Keratinocyte (primary cell): ENCODE results near the gene PRRT3. TPM values are rescaled to one million over a fixed set of nuclear protein-coding genes. Genes with fewer than 3 reads are reported as not detected.

Source experiments
- DNase-seq: peaks from one replicate; pipeline ENCODE4 v3.0.0-alpha.2; 2011; ENCODE audit warnings: low read depth, missing footprints, low spot score
- FAIRE-seq: peaks from 2 replicates; lab custom pipeline; 2011; peaks lifted over from hg19 to GRCh38; lab: Jason Lieb, UNC
- H2AFZ ChIP-seq: 2 replicates; pipeline ENCODE4 v1.6.0; 2012; ENCODE audit warnings: low read length, control low read depth, inconsistent platforms; ENCODE audit not compliant: control insufficient read depth
- H3K27ac ChIP-seq: 2 replicates; pipeline ENCODE4 v1.5.1; 2011; ENCODE audit warnings: low read length; ENCODE audit not compliant: control insufficient read depth, insufficient read depth
- H3K27me3 ChIP-seq: 3 replicates; pipeline ENCODE4 v1.6.0; 2011; ENCODE audit warnings: low read length; ENCODE audit not compliant: control insufficient read depth, insufficient read depth; ENCODE audit errors: extremely low read depth
- H3K36me3 ChIP-seq, 2 experiments: 2 replicates in 1 of 2; 3 replicates in 1 of 2; pipeline ENCODE4 v1.5.1; 2011; ENCODE audit warnings: low read length in 2 of 2, mild to moderate bottlenecking in 1 of 2; ENCODE audit not compliant: control insufficient read depth in 2 of 2, insufficient read depth in 2 of 2; ENCODE audit errors: extremely low read depth in 1 of 2
- H3K4me1 ChIP-seq: 3 replicates; pipeline ENCODE4 v1.5.1; 2011; ENCODE audit warnings: low read length; ENCODE audit not compliant: control insufficient read depth, insufficient read depth; ENCODE audit errors: extremely low read depth
- H3K4me2 ChIP-seq: 3 replicates; pipeline ENCODE4 v1.6.0; 2011; ENCODE audit warnings: low read depth, low read length; ENCODE audit not compliant: control insufficient read depth, insufficient read depth; ENCODE audit errors: extremely low read depth
- H3K4me3 ChIP-seq, 3 experiments: fragments of 200-600 bp in 1 of 3; sonication (generic) in 1 of 3; 2 replicates in 2 of 3; 3 replicates in 1 of 3; pipeline ENCODE4 v1.5.1; 2011 to 2016; ENCODE audit warnings: low read length in 3 of 3, mild to moderate bottlenecking in 3 of 3, control low read depth in 2 of 3, inconsistent platforms in 1 of 3, low read depth in 1 of 3, mixed read lengths in 1 of 3, mixed run types in 1 of 3, moderate library complexity in 1 of 3; ENCODE audit not compliant: control insufficient read depth in 2 of 3, insufficient read depth in 2 of 3; ENCODE audit errors: extremely low read depth in 1 of 3
- H3K79me2 ChIP-seq: 2 replicates; pipeline ENCODE4 v1.6.0; 2012; ENCODE audit warnings: low read length; ENCODE audit not compliant: control insufficient read depth, insufficient read depth
- H3K9ac ChIP-seq: 3 replicates; pipeline ENCODE4 v1.6.0; 2011; ENCODE audit warnings: low read length; ENCODE audit not compliant: control insufficient read depth, insufficient read depth; ENCODE audit errors: extremely low read depth
- H3K9me1 ChIP-seq: 3 replicates; pipeline ENCODE4 v1.6.0; 2011; ENCODE audit warnings: low read length; ENCODE audit not compliant: control insufficient read depth, insufficient read depth; ENCODE audit errors: extremely low read depth
- H3K9me3 ChIP-seq: 2 replicates; pipeline ENCODE4 v1.5.1; 2012; ENCODE audit warnings: low read depth, low read length; ENCODE audit not compliant: control insufficient read depth
- H4K20me1 ChIP-seq: 3 replicates; pipeline ENCODE4 v1.6.0; 2011; ENCODE audit warnings: low read length; ENCODE audit not compliant: control insufficient read depth, insufficient read depth; ENCODE audit errors: extremely low read depth
- CTCF ChIP-seq, 3 experiments: IDR thresholded peaks in 1 of 3; conservative IDR thresholded peaks in 1 of 3; optimal IDR thresholded peaks in 1 of 3; 2 replicates in 2 of 3; 3 replicates in 1 of 3; pipeline versions ENCODE3 to v1.5.1; 2011; ENCODE audit warnings: low read length in 3 of 3, mild to moderate bottlenecking in 3 of 3, moderate library complexity in 2 of 3, control low read depth in 1 of 3, inconsistent platforms in 1 of 3; ENCODE audit not compliant: insufficient read depth in 2 of 3; ENCODE audit errors: extremely low read depth in 1 of 3
- EZH2 ChIP-seq: IDR thresholded peaks from one replicate; pipeline ENCODE4 v1.6.1; 2012; ENCODE audit warnings: inconsistent platforms, mild to moderate bottlenecking, low read length, moderate library complexity
- dilution Hi-C: fragments of 300-500 bp; cut with MboI; formaldehyde crosslinking; loops from one replicate; pipeline ENCODE4 v1.7.0; 2020; ENCODE audit warnings: low sequenced_read_pairs; ENCODE audit not compliant: extremely low pct_ligation_motif_present
- polyA plus RNA-seq, 5 experiments: library from polyadenylated mRNA; depleted of rRNA in 3 of 5; stranded (reverse) in 3 of 5; stranded (forward) in 1 of 5; unstranded in 1 of 5; fragments of >200 nt; gene quantifications; 1 replicate in 1 of 5; 2 replicates in 3 of 5; 3 replicates in 1 of 5; pipeline versions ENCODE4 v1.2.1 to v1.2.3, GENCODE V29; 2011 to 2012; ENCODE audit warnings: missing spikeins in 2 of 5, low read depth in 1 of 5, low replicate concordance in 1 of 5

PRRT3 gene
- polyA plus RNA-seq, 1 donor (not counting 4 experiments of a cell fraction or from before 2014, with no cell fraction given): 0.22 TPM

GRCh38 chr3:9994086-9994844 is 42.1 kb upstream of the PRRT3 start:
- H3K27me3 ChIP-seq: no peaks in the 10 kb centered on the region
- no peak overlapping the region for H3K4me2 ChIP-seq
- no peaks in the 10 kb centered on the region for H3K9me3 ChIP-seq
- peaks cover 23% of the 10 kb centered on the region for H3K79me2 ChIP-seq
- DNase-seq (no peak), FAIRE-seq (no peak)
- no peaks in the 10 kb centered on the region for H3K4me1 ChIP-seq
- peaks cover 0 to 7% of the 10 kb centered on the region in 2 experiments for H3K36me3 ChIP-seq
- dilution Hi-C loops: no loop called here
- peak overlapping the region; percentile 18 for H3K27ac ChIP-seq
- H3K4me3 ChIP-seq: no peak overlapping the region
- no peak overlapping the region for H2AFZ ChIP-seq
- H4K20me1 ChIP-seq: no peaks in the 10 kb centered on the region
- TF ChIP-seq CTCF (optimal IDR thresholded peaks at IDR 0.05 in 1 of 3, IDR thresholded peaks at IDR 0.05 in 1 of 3, conservative IDR thresholded peaks at IDR 0.05 in 1 of 3; ENCODE audit: extremely low read depth in 1 of 3, insufficient read depth in 2 of 3, low read length in 3 of 3) (no peak), EZH2 (no peak)
- H3K9ac ChIP-seq: no peak overlapping the region
- no peaks in the 10 kb centered on the region for H3K9me1 ChIP-seq

- TF ChIP-seq EZH2 (no peak), CTCF (optimal IDR thresholded peaks at IDR 0.05 in 1 of 3, IDR thresholded peaks at IDR 0.05 in 1 of 3, conservative IDR thresholded peaks at IDR 0.05 in 1 of 3; ENCODE audit: extremely low read depth in 1 of 3, insufficient read depth in 2 of 3, low read length in 3 of 3) (no peak)
- peak overlapping the region; percentile 90 for H3K27ac ChIP-seq
- no peak for DNase-seq
Measured at GRCh38 chr3:9986230-9986725, 34.1 kb upstream of the PRRT3 start.

More at GRCh38 chr3:9986230-9986725, 34.1 kb upstream of the PRRT3 start:
- Histone ChIP-seq H3K27me3 (no peaks in the 10 kb centered on the region), H3K4me1 (peaks cover 32% of the 10 kb centered on the region), H3K79me2 (peaks cover 49% of the 10 kb centered on the region), H3K9me1 (no peaks in the 10 kb centered on the region), H3K4me3 (peak overlapping the region; percentile 82 to 95 (median 89)), H2AFZ (peak overlapping the region; percentile 84), H3K9me3 (no peaks in the 10 kb centered on the region), H3K36me3 (peaks cover 0 to 4% of the 10 kb centered on the region in 2 experiments), H4K20me1 (no peaks in the 10 kb centered on the region), H3K4me2 (peak overlapping the region; percentile 99), H3K9ac (peak overlapping the region; percentile 92)
- dilution Hi-C loops: no loop called here
- no peak for FAIRE-seq
